Tongue (tissue), 2 donors: ENCODE measurements around the gene LAT. TPM values are rescaled to one million over a fixed set of nuclear protein-coding genes. Genes with fewer than 3 reads are reported as not detected.
"Not testable (repeated sequence)": the region's sequence is repeated elsewhere in the genome, so short reads cannot be mapped to it uniquely, and the experiment has no call there.

Experiments used
- DNase-seq: peaks from one replicate; pipeline ENCODE4 v3.0.0-alpha.2; 2015
- total RNA-seq: library from RNA; depleted of rRNA; stranded (reverse); fragments of >200 nt; gene quantifications from one replicate; pipeline ENCODE4 v1.2.3, GENCODE V29; 2014

The LAT gene, protein sequence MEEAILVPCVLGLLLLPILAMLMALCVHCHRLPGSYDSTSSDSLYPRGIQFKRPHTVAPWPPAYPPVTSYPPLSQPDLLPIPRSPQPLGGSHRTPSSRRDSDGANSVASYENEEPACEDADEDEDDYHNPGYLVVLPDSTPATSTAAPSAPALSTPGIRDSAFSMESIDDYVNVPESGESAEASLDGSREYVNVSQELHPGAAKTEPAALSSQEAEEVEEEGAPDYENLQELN
- 1.7 TPM for total RNA-seq

DNA sequence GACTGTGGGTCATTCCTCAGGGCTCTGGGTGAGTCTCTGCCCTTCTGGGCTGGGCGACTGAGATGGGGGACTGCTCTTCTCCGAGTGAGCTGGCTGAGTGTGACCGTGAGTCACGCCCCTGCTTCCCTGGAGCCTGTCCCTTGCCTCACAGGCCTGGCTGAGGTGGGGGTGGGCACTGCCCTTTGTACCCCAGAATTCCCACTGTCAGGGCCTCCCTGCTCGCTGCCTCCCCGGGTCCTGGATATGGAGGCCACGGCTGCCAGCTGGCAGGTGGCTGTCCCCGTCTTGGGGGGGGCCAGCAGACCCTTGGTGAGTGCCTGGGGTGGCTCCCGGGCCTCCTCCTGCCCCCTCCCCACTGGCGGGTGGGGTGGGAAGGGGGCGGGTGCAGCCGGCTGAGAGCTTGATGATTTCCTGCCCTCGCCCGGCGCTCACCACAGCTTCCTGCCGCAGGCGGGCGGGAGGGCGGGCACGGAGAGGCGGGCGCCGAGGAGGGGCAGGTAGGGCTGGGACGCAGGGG lies at the start of gene LAT:
Gene LAT (plus strand): TSS at position 434 of the 517 bp plus-strand sequence. CDS start 366 bp downstream, outside the sequence.
- no peak for DNase-seq

- DNase-seq: no peak
Measured at GRCh38 chr16:28935346-28935745, 49.5 kb upstream of the LAT start.

DNA sequence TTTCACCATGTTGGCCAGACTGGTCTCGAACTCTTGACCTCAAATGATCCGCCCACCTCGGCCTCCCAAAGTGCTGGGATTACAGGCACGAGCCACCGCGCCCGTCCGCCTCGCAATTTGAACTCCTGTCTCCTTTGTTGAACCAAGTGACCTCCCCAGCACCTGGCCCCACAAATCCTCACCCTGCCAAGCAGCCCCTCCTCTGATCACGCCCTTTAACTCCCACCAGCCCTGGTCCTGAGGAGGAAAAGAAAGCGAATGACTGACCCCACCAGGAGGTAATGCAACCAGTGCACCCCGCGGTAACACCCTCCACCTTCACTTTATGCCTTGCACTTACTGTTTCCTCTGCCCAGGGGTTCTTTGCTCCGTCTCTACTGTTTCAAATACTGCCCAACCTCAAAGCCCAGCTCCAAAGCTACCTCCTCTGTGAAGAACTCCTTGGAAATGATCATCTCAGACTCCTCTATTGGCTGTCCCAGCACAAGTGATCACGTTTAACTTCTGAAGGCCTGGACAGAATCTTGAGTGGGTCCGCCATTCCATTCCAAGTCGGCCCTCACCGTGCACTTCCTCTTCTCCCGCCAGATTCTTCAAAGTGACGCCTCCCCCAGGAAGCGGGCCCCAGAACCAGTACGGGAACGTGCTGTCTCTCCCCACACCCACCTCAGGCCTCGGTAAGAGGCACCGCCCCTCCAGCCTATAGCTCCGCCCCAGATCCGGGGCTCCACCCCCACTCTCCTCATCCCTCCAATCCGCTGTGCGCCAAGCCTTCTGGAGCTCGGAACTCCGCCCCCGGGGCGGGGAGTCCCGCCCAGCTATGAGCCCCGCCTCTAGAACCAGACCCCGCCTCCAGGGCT lies 48.7 kb upstream of the LAT start:
- DNase-seq: peak; percentile 77

- DNase-seq: no peak
Measured at GRCh38 chr16:28936784-28937155, 48.1 kb upstream of the LAT start.

GRCh38 chr16:28937222-28937876 lies 47.5 kb upstream of the LAT start:
- no peak for DNase-seq

DNA sequence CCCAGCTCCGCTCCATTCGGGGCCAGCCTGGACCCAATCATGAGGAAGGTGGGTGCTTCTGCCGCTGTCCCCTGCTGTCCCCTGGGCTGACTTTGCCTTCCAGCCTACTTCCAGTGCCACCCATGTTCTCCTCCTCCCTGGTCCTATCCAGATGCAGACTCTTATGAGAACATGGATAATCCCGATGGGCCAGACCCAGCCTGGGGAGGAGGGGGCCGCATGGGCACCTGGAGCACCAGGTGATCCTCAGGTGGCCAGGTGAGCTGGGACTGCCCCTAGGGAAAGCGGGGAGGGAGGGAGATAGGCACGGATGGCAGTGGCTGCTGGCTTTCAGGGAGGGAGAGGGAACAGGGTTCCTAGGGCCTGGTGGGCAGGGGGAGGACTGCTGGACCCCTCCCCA lies 46.1 kb upstream of the LAT start:
- DNase-seq: no peak

DNA sequence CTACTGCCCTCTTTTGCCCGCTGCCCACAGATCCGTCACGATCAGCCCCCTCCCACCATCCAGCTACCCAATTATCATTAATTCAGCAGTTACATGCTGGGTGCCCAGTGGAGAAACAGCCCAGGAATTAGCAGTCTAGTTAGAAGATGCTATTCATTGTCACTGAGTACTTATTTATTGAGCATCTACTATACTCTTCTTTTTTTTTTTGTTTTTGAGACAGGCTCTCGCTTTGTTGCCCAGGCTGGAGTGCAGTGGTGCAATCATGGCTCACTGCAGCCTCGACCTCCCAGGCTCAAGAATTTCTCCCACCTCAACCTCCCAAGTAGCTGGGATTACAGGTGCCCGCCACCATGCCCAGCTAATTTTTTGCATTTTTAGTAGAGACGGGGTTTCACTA lies 45.0 kb upstream of the LAT start:
- DNase-seq: not testable (repeated sequence)

DNA sequence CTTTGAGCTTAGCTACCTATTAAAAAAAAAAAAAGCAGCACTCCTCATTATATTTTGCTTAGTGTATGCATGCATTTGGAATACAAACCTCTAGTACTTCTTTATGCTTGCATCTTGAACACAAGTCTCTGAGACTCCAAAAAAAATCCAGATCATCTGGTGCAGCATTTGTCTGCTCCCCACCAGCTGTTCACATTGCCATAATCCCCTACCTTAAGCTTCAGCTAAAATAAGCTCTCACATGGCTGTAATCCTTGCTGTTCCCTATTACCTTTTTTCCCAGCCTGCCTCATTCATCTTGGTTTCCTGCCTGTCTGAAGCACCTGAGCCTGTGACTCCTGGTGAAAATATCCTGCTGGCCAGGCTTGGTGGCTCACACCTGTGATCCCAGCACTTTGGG lies 41.6 kb upstream of the LAT start:
- DNase-seq: peak; percentile 13

- DNase-seq: no peak
Measured at GRCh38 chr16:28946681-28947080, 38.2 kb upstream of the LAT start.

DNA sequence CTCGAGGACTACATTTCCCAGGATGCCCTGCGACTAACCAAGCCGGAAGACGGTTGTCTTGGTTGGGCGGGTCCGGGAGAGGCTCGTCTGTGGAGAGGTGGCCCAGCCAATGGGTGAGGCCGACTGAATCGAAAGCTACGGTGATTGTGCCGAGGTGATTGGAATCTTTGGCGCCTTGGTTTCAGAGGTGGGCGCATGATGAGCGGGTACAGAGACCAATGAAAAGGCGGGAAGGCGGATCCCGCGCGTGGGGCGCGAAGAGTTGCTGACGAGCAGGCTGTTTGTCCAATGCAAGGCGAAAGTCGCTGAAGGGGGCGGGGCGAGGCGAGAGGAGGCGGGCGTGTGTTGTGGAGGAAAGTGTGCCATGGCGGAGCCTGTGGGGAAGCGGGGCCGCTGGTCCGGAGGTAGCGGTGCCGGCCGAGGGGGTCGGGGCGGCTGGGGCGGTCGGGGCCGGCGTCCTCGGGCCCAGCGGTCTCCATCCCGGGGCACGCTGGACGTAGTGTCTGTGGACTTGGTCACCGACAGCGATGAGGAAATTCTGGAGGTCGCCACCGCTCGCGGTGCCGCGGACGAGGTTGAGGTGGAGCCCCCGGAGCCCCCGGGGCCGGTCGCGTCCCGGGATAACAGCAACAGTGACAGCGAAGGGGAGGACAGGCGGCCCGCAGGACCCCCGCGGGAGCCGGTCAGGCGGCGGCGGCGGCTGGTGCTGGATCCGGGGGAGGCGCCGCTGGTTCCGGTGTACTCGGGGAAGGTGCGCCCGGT lies 34.0 kb upstream of the LAT start, which contains the start of gene NFATC2IP:
Gene NFATC2IP (plus strand): TSS at position 290 of the 762 bp plus-strand sequence. CDS start 75 bp downstream, at position 365.
- DNase-seq: peak; percentile 100

DNA sequence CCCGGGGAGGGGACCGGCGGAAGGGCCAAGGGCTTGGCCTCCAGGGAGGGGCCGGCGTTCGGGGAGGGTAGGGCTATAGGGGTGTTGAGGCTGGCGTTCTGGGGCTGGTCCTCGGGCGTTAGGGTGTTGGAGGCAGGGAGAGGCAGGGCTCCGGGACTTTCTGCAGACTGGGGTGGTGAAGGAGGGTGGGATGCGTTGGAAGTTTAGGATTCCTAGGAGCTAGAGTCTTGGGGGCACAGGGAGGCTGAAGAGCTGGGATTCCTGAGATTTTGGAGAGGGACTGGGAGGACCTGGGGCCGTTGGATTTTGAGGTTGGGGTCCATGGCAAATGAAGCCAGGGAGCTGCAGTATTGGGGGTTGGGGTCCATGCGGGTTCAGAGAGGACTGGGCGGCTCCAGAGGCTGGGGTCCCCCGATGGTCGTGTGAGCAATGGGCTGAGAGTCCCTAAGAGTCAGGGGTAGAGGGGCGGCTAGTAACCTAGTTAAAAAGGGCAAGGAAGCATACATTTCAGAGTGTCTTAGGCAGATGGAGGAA lies 33.4 kb upstream of the LAT start:
- no peak for DNase-seq

- DNase-seq: no peak
Measured at GRCh38 chr16:28958216-28958615, 26.6 kb upstream of the LAT start.

DNA sequence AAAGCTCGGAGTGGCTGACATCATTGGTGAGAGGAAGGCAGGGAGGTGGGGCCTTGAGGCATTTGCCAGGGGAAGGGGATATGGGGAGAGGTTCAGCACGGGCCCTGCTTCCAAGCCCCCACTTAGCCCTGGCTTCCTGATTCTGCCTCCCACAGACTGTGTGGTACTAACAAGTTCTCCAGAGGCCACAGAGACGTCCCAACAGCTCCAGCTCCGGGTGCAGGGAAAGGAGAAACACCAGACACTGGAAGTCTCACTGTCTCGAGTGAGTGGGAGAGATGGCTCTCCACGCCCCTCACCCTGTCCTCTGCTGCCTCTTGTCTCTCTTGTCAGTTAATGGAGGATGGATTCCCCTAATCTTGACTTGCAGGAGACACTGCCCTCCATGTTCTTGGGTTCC lies 26.0 kb upstream of the LAT start:
- DNase-seq: no peak

- no peak for DNase-seq
Measured at GRCh38 chr16:28964072-28964471, 20.8 kb upstream of the LAT start.

DNA sequence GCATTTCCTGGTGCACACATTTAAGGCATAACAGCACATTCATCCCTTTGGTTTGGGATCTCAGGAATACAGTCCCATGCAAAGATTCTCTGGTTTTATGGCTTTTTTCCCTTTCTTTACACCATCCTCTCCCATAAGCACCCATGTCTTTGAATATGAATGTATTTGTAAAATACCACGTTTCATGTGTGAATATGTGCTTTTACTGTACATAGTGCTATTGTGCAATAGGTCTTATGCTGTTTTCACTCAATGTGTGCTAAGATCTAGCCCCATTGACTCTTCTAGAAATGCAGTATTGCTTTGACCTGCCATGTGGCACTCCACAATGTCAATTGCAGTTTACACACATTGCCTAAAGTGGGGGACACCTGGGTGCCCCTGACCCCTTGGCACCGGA lies 20.4 kb upstream of the LAT start:
- no peak for DNase-seq

DNA sequence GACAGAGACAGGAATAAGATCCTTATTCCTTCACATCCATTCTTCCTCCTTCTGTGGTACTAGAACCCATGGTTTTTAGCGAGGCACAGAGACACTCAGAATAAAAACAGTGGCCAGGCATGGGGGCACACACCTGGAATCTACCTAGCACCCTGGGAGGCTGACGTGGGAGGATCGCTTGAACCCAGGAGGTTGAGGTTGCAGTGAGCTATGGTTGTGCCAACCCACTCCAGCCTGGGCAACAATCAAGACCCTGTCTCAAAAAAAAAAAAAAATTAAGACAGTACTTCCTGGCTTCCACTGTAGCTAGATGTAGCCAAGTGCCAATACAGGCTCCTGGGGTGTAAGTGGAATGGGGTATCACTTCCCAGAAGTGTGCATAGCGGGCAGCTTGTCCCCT lies 17.7 kb upstream of the LAT start:
- no peak for DNase-seq

DNA sequence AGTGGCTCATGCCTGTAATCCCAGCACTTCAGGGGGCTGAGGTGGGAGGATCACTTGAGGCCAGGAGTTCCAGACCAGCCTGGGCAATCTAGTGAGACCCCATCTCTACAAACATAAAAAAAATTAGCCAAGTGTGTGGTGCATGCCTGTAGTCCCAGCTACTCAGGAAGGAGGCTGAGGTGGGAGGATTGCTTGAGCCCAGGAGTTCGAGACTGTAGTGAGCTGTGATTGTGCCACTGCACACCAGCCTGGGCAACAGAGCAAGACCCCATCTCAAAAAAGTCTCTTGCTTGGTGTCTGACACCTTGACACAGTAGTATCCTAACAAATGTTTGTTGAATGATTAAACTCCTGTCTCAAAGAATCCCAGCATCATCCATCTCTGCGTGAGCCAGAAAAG lies 15.2 kb upstream of the LAT start:
- not testable (repeated sequence) for DNase-seq

GRCh38 chr16:28974007-28974436 lies 10.8 kb upstream of the LAT start:
- DNase-seq: peak; percentile 76

DNA sequence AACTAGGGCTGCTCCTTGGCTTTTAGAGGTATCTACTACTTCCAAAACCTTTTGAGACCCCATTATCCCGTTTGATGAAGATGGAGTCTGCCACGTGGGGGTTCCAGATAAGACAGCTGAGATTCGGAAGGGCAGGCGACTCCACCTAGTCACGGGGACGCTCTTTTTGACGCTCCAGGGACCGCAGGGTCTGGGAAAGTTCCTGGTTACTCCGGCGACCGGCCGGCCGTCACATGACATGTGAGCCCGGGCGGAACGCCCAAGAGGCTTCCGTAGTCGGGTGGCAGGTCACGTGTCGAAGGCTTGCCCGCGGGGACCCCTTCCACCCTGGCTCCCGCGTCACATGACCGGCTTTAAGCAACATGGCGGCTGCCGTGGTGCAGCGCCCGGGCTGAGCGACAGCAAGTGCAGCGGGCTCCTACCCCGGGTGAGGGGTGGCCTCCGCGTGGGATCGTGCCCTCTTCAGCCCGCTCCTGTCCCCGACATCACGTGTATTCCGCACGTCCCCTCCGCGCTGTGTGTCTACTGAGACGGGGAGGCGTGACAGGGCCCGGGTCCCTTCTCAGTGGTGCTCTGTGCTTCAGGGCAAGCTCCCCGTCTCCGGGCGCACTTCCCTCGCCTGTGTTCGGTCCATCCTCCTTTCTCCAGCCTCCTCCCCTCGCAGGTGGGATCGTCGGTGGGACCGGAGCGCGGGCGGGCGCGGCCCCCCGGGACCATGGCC lies 10.3 kb upstream of the LAT start, which contains the start of gene SPNS1:
Gene SPNS1 (plus strand): TSS at position 342 of the 721 bp plus-strand sequence. CDS start 374 bp downstream, at position 716.
- DNase-seq: peak; percentile 98

DNA sequence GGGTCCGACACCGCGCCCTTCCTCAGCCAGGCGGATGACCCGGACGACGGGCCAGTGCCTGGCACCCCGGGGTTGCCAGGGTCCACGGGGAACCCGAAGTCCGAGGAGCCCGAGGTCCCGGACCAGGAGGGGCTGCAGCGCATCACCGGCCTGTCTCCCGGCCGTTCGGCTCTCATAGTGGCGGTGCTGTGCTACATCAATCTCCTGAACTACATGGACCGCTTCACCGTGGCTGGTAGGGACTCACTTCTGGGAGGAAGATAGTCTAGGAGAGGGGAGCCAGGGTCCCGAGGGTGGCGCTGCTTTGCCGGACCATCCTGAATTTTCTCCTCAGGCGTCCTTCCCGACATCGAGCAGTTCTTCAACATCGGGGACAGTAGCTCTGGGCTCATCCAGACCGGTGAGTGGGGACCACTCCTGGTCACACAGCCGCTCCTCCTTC lies 9.7 kb upstream of the LAT start:
- no peak for DNase-seq
